ENCODE data around the gene ZFP90.

DNA sequence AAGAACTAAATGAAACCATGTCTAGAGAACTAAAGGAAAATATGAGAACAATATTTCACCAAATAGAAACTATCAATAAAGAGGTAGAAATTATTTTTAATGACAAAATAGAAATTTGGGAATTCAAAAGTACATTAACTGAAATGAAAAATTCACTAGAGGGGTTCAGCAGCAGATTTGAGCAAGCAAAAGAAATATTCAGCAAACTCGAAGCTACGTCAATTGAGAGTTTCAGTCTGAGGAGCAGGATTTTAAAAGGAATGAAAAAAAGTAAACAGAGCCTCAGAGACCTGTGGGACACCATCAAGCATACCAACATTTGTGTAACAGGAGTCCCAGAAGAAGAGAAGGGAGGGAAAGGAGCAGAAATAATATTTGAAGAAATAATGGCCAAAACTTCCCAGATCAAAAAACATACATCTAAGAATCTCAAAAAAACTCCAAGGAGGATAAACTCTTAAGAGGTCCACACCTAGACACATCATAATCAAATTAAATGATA, 38.3 kb downstream of the ZFP90 start:
- TF ChIP-seq, protein P1, sequence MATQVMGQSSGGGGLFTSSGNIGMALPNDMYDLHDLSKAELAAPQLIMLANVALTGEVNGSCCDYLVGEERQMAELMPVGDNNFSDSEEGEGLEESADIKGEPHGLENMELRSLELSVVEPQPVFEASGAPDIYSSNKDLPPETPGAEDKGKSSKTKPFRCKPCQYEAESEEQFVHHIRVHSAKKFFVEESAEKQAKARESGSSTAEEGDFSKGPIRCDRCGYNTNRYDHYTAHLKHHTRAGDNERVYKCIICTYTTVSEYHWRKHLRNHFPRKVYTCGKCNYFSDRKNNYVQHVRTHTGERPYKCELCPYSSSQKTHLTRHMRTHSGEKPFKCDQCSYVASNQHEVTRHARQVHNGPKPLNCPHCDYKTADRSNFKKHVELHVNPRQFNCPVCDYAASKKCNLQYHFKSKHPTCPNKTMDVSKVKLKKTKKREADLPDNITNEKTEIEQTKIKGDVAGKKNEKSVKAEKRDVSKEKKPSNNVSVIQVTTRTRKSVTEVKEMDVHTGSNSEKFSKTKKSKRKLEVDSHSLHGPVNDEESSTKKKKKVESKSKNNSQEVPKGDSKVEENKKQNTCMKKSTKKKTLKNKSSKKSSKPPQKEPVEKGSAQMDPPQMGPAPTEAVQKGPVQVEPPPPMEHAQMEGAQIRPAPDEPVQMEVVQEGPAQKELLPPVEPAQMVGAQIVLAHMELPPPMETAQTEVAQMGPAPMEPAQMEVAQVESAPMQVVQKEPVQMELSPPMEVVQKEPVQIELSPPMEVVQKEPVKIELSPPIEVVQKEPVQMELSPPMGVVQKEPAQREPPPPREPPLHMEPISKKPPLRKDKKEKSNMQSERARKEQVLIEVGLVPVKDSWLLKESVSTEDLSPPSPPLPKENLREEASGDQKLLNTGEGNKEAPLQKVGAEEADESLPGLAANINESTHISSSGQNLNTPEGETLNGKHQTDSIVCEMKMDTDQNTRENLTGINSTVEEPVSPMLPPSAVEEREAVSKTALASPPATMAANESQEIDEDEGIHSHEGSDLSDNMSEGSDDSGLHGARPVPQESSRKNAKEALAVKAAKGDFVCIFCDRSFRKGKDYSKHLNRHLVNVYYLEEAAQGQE (IDR thresholded peaks at IDR 0.05; ENCODE audit: insufficient read depth in 1 of 2, low read depth in 2 of 2, low read length in 2 of 2) = no peak
- TF ChIP-seq POLR2AphosphoS5 (IDR thresholded peaks at IDR 0.05; ENCODE audit: low read depth, low read length) (no peak), TAF1 (IDR thresholded peaks at IDR 0.05; ENCODE audit: borderline replicate concordance, insufficient read depth, low read length) (no peak), SIN3A (IDR thresholded peaks at IDR 0.05; ENCODE audit: borderline replicate concordance, insufficient read depth, low read length) (no peak)
